ENCODE data around the gene GRB10. TPM values are rescaled to one million over a fixed set of nuclear protein-coding genes. Genes with fewer than 3 reads are reported as not detected.

Gene GRB10
- total and polyA plus RNA-seq, 2 experiments from 2014 or later, result 35.0 to 154 TPM

- TF ChIP-seq, protein P1, sequence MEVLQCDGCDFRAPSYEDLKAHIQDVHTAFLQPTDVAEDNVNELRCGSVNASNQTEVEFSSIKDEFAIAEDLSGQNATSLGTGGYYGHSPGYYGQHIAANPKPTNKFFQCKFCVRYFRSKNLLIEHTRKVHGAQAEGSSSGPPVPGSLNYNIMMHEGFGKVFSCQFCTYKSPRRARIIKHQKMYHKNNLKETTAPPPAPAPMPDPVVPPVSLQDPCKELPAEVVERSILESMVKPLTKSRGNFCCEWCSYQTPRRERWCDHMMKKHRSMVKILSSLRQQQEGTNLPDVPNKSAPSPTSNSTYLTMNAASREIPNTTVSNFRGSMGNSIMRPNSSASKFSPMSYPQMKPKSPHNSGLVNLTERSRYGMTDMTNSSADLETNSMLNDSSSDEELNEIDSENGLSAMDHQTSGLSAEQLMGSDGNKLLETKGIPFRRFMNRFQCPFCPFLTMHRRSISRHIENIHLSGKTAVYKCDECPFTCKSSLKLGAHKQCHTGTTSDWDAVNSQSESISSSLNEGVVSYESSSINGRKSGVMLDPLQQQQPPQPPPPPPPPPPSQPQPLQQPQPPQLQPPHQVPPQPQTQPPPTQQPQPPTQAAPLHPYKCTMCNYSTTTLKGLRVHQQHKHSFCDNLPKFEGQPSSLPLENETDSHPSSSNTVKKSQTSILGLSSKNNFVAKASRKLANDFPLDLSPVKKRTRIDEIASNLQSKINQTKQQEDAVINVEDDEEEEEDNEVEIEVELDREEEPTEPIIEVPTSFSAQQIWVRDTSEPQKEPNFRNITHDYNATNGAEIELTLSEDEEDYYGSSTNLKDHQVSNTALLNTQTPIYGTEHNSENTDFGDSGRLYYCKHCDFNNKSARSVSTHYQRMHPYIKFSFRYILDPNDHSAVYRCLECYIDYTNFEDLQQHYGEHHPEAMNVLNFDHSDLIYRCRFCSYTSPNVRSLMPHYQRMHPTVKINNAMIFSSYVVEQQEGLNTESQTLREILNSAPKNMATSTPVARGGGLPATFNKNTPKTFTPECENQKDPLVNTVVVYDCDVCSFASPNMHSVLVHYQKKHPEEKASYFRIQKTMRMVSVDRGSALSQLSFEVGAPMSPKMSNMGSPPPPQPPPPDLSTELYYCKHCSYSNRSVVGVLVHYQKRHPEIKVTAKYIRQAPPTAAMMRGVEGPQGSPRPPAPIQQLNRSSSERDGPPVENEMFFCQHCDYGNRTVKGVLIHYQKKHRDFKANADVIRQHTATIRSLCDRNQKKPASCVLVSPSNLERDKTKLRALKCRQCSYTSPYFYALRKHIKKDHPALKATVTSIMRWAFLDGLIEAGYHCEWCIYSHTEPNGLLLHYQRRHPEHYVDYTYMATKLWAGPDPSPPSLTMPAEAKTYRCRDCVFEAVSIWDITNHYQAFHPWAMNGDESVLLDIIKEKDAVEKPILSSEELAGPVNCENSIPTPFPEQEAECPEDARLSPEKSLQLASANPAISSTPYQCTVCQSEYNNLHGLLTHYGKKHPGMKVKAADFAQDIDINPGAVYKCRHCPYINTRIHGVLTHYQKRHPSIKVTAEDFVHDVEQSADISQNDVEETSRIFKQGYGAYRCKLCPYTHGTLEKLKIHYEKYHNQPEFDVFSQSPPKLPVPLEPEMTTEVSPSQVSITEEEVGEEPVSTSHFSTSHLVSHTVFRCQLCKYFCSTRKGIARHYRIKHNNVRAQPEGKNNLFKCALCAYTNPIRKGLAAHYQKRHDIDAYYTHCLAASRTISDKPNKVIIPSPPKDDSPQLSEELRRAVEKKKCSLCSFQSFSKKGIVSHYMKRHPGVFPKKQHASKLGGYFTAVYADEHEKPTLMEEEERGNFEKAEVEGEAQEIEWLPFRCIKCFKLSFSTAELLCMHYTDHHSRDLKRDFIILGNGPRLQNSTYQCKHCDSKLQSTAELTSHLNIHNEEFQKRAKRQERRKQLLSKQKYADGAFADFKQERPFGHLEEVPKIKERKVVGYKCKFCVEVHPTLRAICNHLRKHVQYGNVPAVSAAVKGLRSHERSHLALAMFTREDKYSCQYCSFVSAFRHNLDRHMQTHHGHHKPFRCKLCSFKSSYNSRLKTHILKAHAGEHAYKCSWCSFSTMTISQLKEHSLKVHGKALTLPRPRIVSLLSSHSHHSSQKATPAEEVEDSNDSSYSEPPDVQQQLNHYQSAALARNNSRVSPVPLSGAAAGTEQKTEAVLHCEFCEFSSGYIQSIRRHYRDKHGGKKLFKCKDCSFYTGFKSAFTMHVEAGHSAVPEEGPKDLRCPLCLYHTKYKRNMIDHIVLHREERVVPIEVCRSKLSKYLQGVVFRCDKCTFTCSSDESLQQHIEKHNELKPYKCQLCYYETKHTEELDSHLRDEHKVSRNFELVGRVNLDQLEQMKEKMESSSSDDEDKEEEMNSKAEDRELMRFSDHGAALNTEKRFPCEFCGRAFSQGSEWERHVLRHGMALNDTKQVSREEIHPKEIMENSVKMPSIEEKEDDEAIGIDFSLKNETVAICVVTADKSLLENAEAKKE (CRISPR knock-in tag; IDR thresholded peaks at IDR 0.05), result no peak
- no peak for TF ChIP-seq ETS1 (IDR thresholded peaks at IDR 0.05)
- no peak for TF ChIP-seq ZNF331 (CRISPR knock-in tag; IDR thresholded peaks at IDR 0.05; ENCODE audit: low read depth)
- TF ChIP-seq STAT1 (IDR thresholded peaks at IDR 0.05; ENCODE audit: unreplicated experiment), result no peak
These were observed 136.6 kb downstream of the GRB10 start (continued) for GRCh38 chr7:50646069-50646468.

GRCh38 chr7:50645186-50645585, 137.5 kb downstream of the GRB10 start:
- H3K27ac Mint-ChIP-seq, result no peak overlapping the region
- ATAC-seq (no peak), DNase-seq (ENCODE audit: low spot score) (no peak)
- H3K4me3 Mint-ChIP-seq, result no peak overlapping the region
- no peaks in the 10 kb centered on the region; the same call in 2 of the 3 replicates for H3K9me3 Mint-ChIP-seq
- Histone ChIP-seq H3F3A (replicated peaks; ENCODE audit: low read depth) (no peaks in the 10 kb centered on the region), H3K4me3 (no peak overlapping the region), H3K27ac (ENCODE audit: low read depth) (no peak overlapping the region), H2AFZ (no peak overlapping the region), H3K27me3 (ENCODE audit: insufficient read depth) (no peaks in the 10 kb centered on the region), H3K9me2 (ENCODE audit: insufficient read depth) (no peaks in the 10 kb centered on the region; the same call in 1 of the 2 replicates), H3K4me2 (no peak overlapping the region), H3K36me3 (ENCODE audit: insufficient read depth) (no peaks in the 10 kb centered on the region), H4K20me1 (replicated peaks; ENCODE audit: insufficient read depth) (peaks cover 2% of the 10 kb centered on the region; the same call in 1 of the 2 replicates), H3K79me2 (replicated peaks; ENCODE audit: insufficient read depth) (peaks cover 23% of the 10 kb centered on the region), H3K4me1 (ENCODE audit: insufficient read depth) (no peaks in the 10 kb centered on the region)
- peaks cover 16% of the 10 kb centered on the region for H3K4me1 Mint-ChIP-seq
- H3K27me3 Mint-ChIP-seq (ENCODE audit: insufficient read depth, low read depth, poor library complexity), result peaks cover 6% of the 10 kb centered on the region
- peaks cover 27% of the 10 kb centered on the region for H3K36me3 Mint-ChIP-seq (ENCODE audit: low read depth)
- TF ChIP-seq CTCF (conservative IDR thresholded peaks at IDR 0.05; ENCODE audit: low read depth in 2 of 2) (no peak), ZNF114 (CRISPR knock-in tag; IDR thresholded peaks at IDR 0.05) (no peak), CREB1 (CRISPR knock-in tag; IDR thresholded peaks at IDR 0.05; ENCODE audit: low read depth) (no peak), NANOG (IDR thresholded peaks at IDR 0.05; ENCODE audit: borderline replicate concordance) (no peak), EZH2phosphoT487 (IDR thresholded peaks at IDR 0.05; ENCODE audit: unreplicated experiment) (no peak), POLR2AphosphoS5 (IDR thresholded peaks at IDR 0.05; ENCODE audit: low read depth) (no peak)
- TF ChIP-seq, protein P2, sequence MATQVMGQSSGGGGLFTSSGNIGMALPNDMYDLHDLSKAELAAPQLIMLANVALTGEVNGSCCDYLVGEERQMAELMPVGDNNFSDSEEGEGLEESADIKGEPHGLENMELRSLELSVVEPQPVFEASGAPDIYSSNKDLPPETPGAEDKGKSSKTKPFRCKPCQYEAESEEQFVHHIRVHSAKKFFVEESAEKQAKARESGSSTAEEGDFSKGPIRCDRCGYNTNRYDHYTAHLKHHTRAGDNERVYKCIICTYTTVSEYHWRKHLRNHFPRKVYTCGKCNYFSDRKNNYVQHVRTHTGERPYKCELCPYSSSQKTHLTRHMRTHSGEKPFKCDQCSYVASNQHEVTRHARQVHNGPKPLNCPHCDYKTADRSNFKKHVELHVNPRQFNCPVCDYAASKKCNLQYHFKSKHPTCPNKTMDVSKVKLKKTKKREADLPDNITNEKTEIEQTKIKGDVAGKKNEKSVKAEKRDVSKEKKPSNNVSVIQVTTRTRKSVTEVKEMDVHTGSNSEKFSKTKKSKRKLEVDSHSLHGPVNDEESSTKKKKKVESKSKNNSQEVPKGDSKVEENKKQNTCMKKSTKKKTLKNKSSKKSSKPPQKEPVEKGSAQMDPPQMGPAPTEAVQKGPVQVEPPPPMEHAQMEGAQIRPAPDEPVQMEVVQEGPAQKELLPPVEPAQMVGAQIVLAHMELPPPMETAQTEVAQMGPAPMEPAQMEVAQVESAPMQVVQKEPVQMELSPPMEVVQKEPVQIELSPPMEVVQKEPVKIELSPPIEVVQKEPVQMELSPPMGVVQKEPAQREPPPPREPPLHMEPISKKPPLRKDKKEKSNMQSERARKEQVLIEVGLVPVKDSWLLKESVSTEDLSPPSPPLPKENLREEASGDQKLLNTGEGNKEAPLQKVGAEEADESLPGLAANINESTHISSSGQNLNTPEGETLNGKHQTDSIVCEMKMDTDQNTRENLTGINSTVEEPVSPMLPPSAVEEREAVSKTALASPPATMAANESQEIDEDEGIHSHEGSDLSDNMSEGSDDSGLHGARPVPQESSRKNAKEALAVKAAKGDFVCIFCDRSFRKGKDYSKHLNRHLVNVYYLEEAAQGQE (IDR thresholded peaks at IDR 0.05; ENCODE audit: unreplicated experiment), result no peak

Measured in GM23338 (cell line).